Astrocyte (in vitro differentiated cells and primary cell): ENCODE results near the gene DUSP3.

Source experiments
- CTCF ChIP-seq: IDR thresholded peaks from 2 replicates; pipeline ENCODE4 v1.5.1; 2011; ENCODE audit warnings: low read depth, mild to moderate bottlenecking, inconsistent platforms, low read length, moderate library complexity; ENCODE audit not compliant: insufficient read depth
- EZH2 ChIP-seq: IDR thresholded peaks from 2 replicates; pipeline ENCODE4 v1.6.1; 2012; ENCODE audit warnings: mild to moderate bottlenecking, low read length, inconsistent platforms; ENCODE audit not compliant: insufficient read depth

GRCh38 chr17:43774304-43775250, 4.2 kb downstream of the DUSP3 start:
- no peak for TF ChIP-seq CTCF
- no peak for TF ChIP-seq EZH2
